Neutrophil (primary cell): ENCODE measurements around the gene RCL1.

Source experiments
- H3K27ac ChIP-seq: fragments of 200-600 bp; sonication (generic); 2 replicates; pipeline ENCODE4 v1.5.1; 2016; ENCODE audit warnings: mild to moderate bottlenecking, moderate library complexity
- H3K27me3 ChIP-seq: fragments of 200-600 bp; sonication (generic); 2 replicates; pipeline ENCODE4 v1.6.0; 2016; ENCODE audit warnings: mild to moderate bottlenecking
- H3K36me3 ChIP-seq: fragments of 200-600 bp; sonication (generic); 2 replicates; pipeline ENCODE4 v1.5.1; 2017
- H3K4me1 ChIP-seq, 2 experiments: fragments of 200-600 bp in 1 of 2; sonication (generic) in 1 of 2; 1 replicate in 1 of 2; 2 replicates in 1 of 2; pipeline versions ENCODE4 v1.5.1 to v1.6.1; 2013 to 2016; ENCODE audit warnings: low read depth in 1 of 2, low read length in 1 of 2, mild to moderate bottlenecking in 1 of 2, moderate library complexity in 1 of 2; ENCODE audit not compliant: control insufficient read depth in 1 of 2, insufficient read depth in 1 of 2
- H3K4me3 ChIP-seq, 2 experiments: fragments of 200-600 bp in 1 of 2; sonication (generic) in 1 of 2; 1 replicate in 1 of 2; 2 replicates in 1 of 2; pipeline ENCODE4 v1.5.1; 2013 to 2016; ENCODE audit warnings: low read depth in 1 of 2, low read length in 1 of 2, mild to moderate bottlenecking in 1 of 2, moderate library complexity in 1 of 2
- H3K9me3 ChIP-seq: fragments of 200-600 bp; sonication (generic); 2 replicates; pipeline ENCODE4 v1.5.1; 2016
- TF ChIP-seq, protein P1 (sequence below): fragments of 200-600 bp; sonication (generic); IDR thresholded peaks from 2 replicates; pipeline ENCODE4 v1.5.1; 2016; ENCODE audit warnings: antibody characterized with exemption

RCL1 gene

DNA sequence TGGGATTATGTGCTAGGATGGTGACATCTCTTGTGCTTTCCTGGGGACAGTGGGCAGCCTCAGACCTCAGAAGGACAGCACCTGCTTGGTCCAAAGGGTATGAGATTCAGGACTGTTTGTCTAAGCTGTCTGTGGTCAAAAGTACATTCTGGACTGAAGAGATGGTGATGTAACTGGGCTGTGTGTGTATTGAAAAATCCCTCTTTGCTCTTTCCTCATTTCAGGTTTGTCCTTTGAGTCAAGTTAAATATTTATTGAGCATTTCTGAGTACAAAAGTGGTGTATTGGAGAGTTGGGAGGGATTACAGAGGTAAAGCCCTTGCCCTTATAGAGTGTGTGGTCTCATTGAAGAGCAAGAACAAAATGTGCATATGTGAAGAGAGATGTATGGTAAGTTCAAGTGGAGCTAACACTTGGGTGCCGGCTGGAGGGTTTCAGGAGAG, 46.7 kb downstream of the RCL1 start:
- TF ChIP-seq, protein P1, sequence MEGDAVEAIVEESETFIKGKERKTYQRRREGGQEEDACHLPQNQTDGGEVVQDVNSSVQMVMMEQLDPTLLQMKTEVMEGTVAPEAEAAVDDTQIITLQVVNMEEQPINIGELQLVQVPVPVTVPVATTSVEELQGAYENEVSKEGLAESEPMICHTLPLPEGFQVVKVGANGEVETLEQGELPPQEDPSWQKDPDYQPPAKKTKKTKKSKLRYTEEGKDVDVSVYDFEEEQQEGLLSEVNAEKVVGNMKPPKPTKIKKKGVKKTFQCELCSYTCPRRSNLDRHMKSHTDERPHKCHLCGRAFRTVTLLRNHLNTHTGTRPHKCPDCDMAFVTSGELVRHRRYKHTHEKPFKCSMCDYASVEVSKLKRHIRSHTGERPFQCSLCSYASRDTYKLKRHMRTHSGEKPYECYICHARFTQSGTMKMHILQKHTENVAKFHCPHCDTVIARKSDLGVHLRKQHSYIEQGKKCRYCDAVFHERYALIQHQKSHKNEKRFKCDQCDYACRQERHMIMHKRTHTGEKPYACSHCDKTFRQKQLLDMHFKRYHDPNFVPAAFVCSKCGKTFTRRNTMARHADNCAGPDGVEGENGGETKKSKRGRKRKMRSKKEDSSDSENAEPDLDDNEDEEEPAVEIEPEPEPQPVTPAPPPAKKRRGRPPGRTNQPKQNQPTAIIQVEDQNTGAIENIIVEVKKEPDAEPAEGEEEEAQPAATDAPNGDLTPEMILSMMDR = no peak
- no peaks in the 10 kb centered on the region for H3K36me3 ChIP-seq

DNA sequence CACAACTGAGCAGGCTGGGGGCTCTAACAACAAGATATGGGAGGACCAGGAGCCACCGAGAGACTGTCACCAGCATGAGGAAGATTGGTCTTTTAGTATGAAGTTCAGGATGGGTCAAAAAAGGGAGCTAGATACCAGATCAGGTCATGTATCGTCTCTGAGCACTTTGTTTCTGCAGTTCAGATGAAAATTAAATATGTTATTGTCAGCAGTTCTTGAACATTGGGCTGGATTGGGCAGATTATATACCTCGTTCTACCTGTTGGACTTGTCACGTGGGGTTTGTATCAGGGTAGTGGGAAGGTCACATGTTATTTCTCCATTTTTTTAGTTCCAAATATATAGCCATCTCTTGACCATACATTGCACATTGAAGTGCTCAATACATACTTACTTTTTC, 47.3 kb downstream of the RCL1 start:
- Histone ChIP-seq H3K27ac (no peak overlapping the region), H3K36me3 (no peaks in the 10 kb centered on the region), H3K27me3 (no peaks in the 10 kb centered on the region), H3K4me1 (peaks cover 18 to 28% of the 10 kb centered on the region in 2 experiments), H3K9me3 (no peaks in the 10 kb centered on the region), H3K4me3 (no peak overlapping the region)
- TF ChIP-seq, protein P1 = no peak

More for the DNA sequence above, 46.7 kb downstream of the RCL1 start:
- H3K9me3 ChIP-seq = no peaks in the 10 kb centered on the region
- peaks cover 14 to 26% of the 10 kb centered on the region in 2 experiments for H3K4me1 ChIP-seq
- no peaks in the 10 kb centered on the region for H3K27me3 ChIP-seq
- no peak overlapping the region for H3K4me3 ChIP-seq
- no peak overlapping the region for H3K27ac ChIP-seq

GRCh38 chr9:4842213-4842612, 49.5 kb downstream of the RCL1 start:
- Histone ChIP-seq H3K27me3 (no peaks in the 10 kb centered on the region), H3K27ac (no peak overlapping the region), H3K4me3 (no peak overlapping the region), H3K9me3 (no peaks in the 10 kb centered on the region), H3K36me3 (no peaks in the 10 kb centered on the region), H3K4me1 (peaks cover 11 to 15% of the 10 kb centered on the region in 2 experiments)
- TF ChIP-seq, protein P1 = no peak

GRCh38 chr9:4842734-4843133, 50.0 kb downstream of the RCL1 start:
- H3K27me3 ChIP-seq = no peaks in the 10 kb centered on the region
- no peaks in the 10 kb centered on the region for H3K36me3 ChIP-seq
- H3K9me3 ChIP-seq = no peaks in the 10 kb centered on the region
- no peak overlapping the region for H3K4me3 ChIP-seq
- TF ChIP-seq, protein P1 = no peak
- peaks cover 11 to 14% of the 10 kb centered on the region in 2 experiments for H3K4me1 ChIP-seq
- no peak overlapping the region for H3K27ac ChIP-seq

- TF ChIP-seq, protein P1 = no peak
- no peak overlapping the region for H3K4me3 ChIP-seq
- H3K9me3 ChIP-seq = no peaks in the 10 kb centered on the region
- H3K27ac ChIP-seq = peak overlapping the region; percentile 68
- H3K27me3 ChIP-seq = no peaks in the 10 kb centered on the region
- no peaks in the 10 kb centered on the region for H3K36me3 ChIP-seq
- peaks cover 11 to 14% of the 10 kb centered on the region in 2 experiments for H3K4me1 ChIP-seq
Observed at GRCh38 chr9:4844056-4844838, 51.5 kb downstream of the RCL1 start.
